H1 (cell line): ENCODE results near the gene R3HDML. TPM values are rescaled to one million over a fixed set of nuclear protein-coding genes. Genes with fewer than 3 reads are reported as not detected.

Experiments
- CTCF ChIA-PET: fragments of 300-600 bp; sonication (Branson Sonifier 250); formaldehyde crosslinking; loops from one replicate; lab custom pipeline; 2021; ENCODE audit not compliant: partially characterized antibody; lab: Charles Lee
- POLR2A ChIA-PET: fragments of 300-600 bp; sonication (Branson Sonifier 250); formaldehyde crosslinking; loops from one replicate; lab custom pipeline; 2021; ENCODE audit warnings: inconsistent platforms; ENCODE audit not compliant: partially characterized antibody; lab: Charles Lee
- DNase-seq, 2 experiments: peaks; one replicate each; pipeline versions ENCODE4 v3.0.0 to v3.0.0-alpha.2; 2010 to 2022; ENCODE audit warnings: low spot score in 2 of 2, low read depth in 1 of 2, mixed read lengths in 1 of 2
- FAIRE-seq: peaks from 2 replicates; lab custom pipeline; 2011; peaks lifted over from hg19 to GRCh38; lab: Jason Lieb, UNC
- H2AFZ ChIP-seq: 2 replicates; pipeline ENCODE4 v1.8.1; 2012; ENCODE audit warnings: low read length, inconsistent platforms
- H2AK5ac ChIP-seq: 2 replicates; pipeline ENCODE4 v1.6.1; 2013; ENCODE audit warnings: low read depth, low read length
- H2BK120ac ChIP-seq: replicated peaks from 2 replicates; pipeline ENCODE3; 2013; ENCODE audit warnings: low read depth, low read length, inconsistent platforms
- H2BK12ac ChIP-seq: 2 replicates; pipeline ENCODE4 v1.6.1; 2013; ENCODE audit warnings: low read depth, low read length
- H2BK15ac ChIP-seq: 2 replicates; pipeline ENCODE4 v1.6.1; 2013; ENCODE audit warnings: low read length
- H2BK20ac ChIP-seq: 2 replicates; pipeline ENCODE4 v1.6.1; 2013; ENCODE audit warnings: low read length
- H2BK5ac ChIP-seq: 2 replicates; pipeline ENCODE4 v1.6.1; 2013; ENCODE audit warnings: low read depth, low read length
- H3K14ac ChIP-seq: 2 replicates; pipeline ENCODE4 v1.6.1; 2013; ENCODE audit warnings: inconsistent platforms; ENCODE audit not compliant: insufficient read length
- H3K18ac ChIP-seq: 2 replicates; pipeline ENCODE4 v1.6.1; 2013; ENCODE audit warnings: low read length; ENCODE audit errors: extremely low read depth
- H3K23ac ChIP-seq: 2 replicates; pipeline ENCODE4 v1.6.1; 2013; ENCODE audit warnings: inconsistent platforms; ENCODE audit not compliant: insufficient read length
- H3K23me2 ChIP-seq: 2 replicates; pipeline ENCODE4 v1.6.1; 2013; ENCODE audit warnings: low read depth, low read length
- H3K27ac ChIP-seq: 2 replicates; pipeline ENCODE4 v1.6.1; 2011; ENCODE audit warnings: low read depth, low read length, inconsistent platforms
- H3K27me3 ChIP-seq, 4 experiments: replicated peaks in 1 of 4; 1 replicate in 1 of 4; 2 replicates in 3 of 4; pipeline versions ENCODE4 v1.6.1 to v1.8.1; 2011 to 2013; ENCODE audit warnings: low read length in 3 of 4, mild to moderate bottlenecking in 3 of 4, inconsistent platforms in 2 of 4, mixed read lengths in 2 of 4, moderate library complexity in 1 of 4; ENCODE audit not compliant: control insufficient read depth in 3 of 4, insufficient read depth in 3 of 4; ENCODE audit errors: extremely low read depth in 1 of 4
- H3K36me3 ChIP-seq, 4 experiments: 2 replicates each; pipeline versions ENCODE4 v1.6.1 to v1.8.1; 2011 to 2013; ENCODE audit warnings: mild to moderate bottlenecking in 4 of 4, low read length in 3 of 4, moderate library complexity in 2 of 4, control low read depth in 1 of 4, inconsistent platforms in 1 of 4; ENCODE audit not compliant: insufficient read depth in 4 of 4, control insufficient read depth in 2 of 4
- H3K4ac ChIP-seq: replicated peaks from 2 replicates; pipeline ENCODE3; 2013; ENCODE audit warnings: low read length, low read depth, mixed read lengths, inconsistent platforms; ENCODE audit not compliant: insufficient read length
- H3K4me1 ChIP-seq, 4 experiments: replicated peaks in 1 of 4; 1 replicate in 1 of 4; 2 replicates in 3 of 4; pipeline versions ENCODE4 v1.6.1 to v1.8.1; 2011 to 2013; ENCODE audit warnings: low read length in 3 of 4, inconsistent platforms in 2 of 4, mixed read lengths in 1 of 4; ENCODE audit not compliant: insufficient read depth in 4 of 4, control insufficient read depth in 3 of 4
- H3K4me2 ChIP-seq, 2 experiments: 2 replicates each; pipeline versions ENCODE4 v1.6.1 to v1.8.1; 2011 to 2013; ENCODE audit warnings: low read depth in 2 of 2, low read length in 2 of 2, control low read depth in 1 of 2, inconsistent platforms in 1 of 2, mild to moderate bottlenecking in 1 of 2; ENCODE audit not compliant: insufficient read depth in 1 of 2
- H3K4me3 ChIP-seq, 4 experiments: fragments of 200-600, 300-600 bp in 1 of 4; sonication (generic), shearing (Covaris generic), sonication (Bioruptor Twin) in 1 of 4; 2 replicates each; pipeline versions ENCODE4 v1.5.1 to v1.8.1; 2011 to 2016; ENCODE audit warnings: low read length in 4 of 4, low read depth in 3 of 4, control low read depth in 2 of 4, inconsistent platforms in 2 of 4, mild to moderate bottlenecking in 2 of 4, mixed read lengths in 1 of 4, moderate library complexity in 1 of 4; ENCODE audit not compliant: insufficient read depth in 2 of 4; ENCODE audit errors: extremely low read depth in 1 of 4
- H3K56ac ChIP-seq: replicated peaks from 2 replicates; pipeline ENCODE3; 2013; ENCODE audit warnings: low read depth, mild to moderate bottlenecking, mixed read lengths, low read length, inconsistent platforms; ENCODE audit not compliant: insufficient read length
- H3K79me1 ChIP-seq: 2 replicates; pipeline ENCODE4 v1.6.1; 2013; ENCODE audit warnings: low read depth, low read length, control low read depth
- H3K79me2 ChIP-seq, 2 experiments: 2 replicates each; pipeline versions ENCODE4 v1.6.1 to v1.8.1; 2012 to 2013; ENCODE audit warnings: low read length in 2 of 2, mild to moderate bottlenecking in 2 of 2, inconsistent platforms in 1 of 2; ENCODE audit not compliant: insufficient read depth in 2 of 2, control insufficient read depth in 1 of 2
- H3K9ac ChIP-seq, 4 experiments: replicated peaks in 1 of 4; 1 replicate in 1 of 4; 2 replicates in 3 of 4; pipeline versions ENCODE4 v1.6.1 to v1.8.1; 2011 to 2013; ENCODE audit warnings: low read depth in 3 of 4, low read length in 3 of 4, control low read depth in 2 of 4, mild to moderate bottlenecking in 2 of 4, moderate library complexity in 2 of 4, inconsistent platforms in 1 of 4; ENCODE audit errors: extremely low read depth in 1 of 4
- H3K9me3 ChIP-seq, 2 experiments: 2 replicates each; pipeline versions ENCODE4 v1.6.1 to v1.8.1; 2012 to 2013; ENCODE audit warnings: mild to moderate bottlenecking in 2 of 2, moderate library complexity in 2 of 2, control low read depth in 1 of 2, inconsistent platforms in 1 of 2, low read depth in 1 of 2, low read length in 1 of 2, mixed read lengths in 1 of 2; ENCODE audit not compliant: insufficient read depth in 2 of 2
- H4K20me1 ChIP-seq, 2 experiments: replicated peaks in 1 of 2; 2 replicates each; pipeline versions ENCODE3 to v1.8.1; 2011 to 2013; ENCODE audit warnings: inconsistent platforms in 2 of 2, low read length in 2 of 2, mild to moderate bottlenecking in 1 of 2; ENCODE audit not compliant: insufficient read depth in 2 of 2, control insufficient read depth in 1 of 2
- H4K5ac ChIP-seq: 2 replicates; pipeline ENCODE4 v1.6.1; 2013; ENCODE audit warnings: low read length, low read depth, mixed read lengths, inconsistent platforms; ENCODE audit not compliant: insufficient read length
- H4K8ac ChIP-seq: 2 replicates; pipeline ENCODE4 v1.8.0; 2013; ENCODE audit warnings: mild to moderate bottlenecking, moderate library complexity, low read length, inconsistent platforms; ENCODE audit not compliant: insufficient read depth; ENCODE audit errors: extremely low read depth
- H4K91ac ChIP-seq: replicated peaks from 2 replicates; pipeline ENCODE3; 2013; ENCODE audit warnings: low read length, mixed read lengths, inconsistent platforms; ENCODE audit not compliant: insufficient read length
- CEBPB ChIP-seq: IDR thresholded peaks from 2 replicates; pipeline ENCODE4 v1.6.1; 2012; ENCODE audit warnings: low read depth, low read length
- CHD2 ChIP-seq: IDR thresholded peaks from 2 replicates; pipeline ENCODE4 v1.6.1; 2012; ENCODE audit warnings: low read length, improper control_type of control experiment
- HDAC2 ChIP-seq, 2 experiments: fragments of 300-600 bp in 1 of 2; sonication (generic) in 1 of 2; IDR thresholded peaks; 2 replicates each; pipeline ENCODE4 v1.6.1; 2011 to 2012; ENCODE audit warnings: low read depth in 2 of 2, low read length in 2 of 2, mild to moderate bottlenecking in 2 of 2, moderate library complexity in 2 of 2, borderline replicate concordance in 1 of 2, inconsistent platforms in 1 of 2
- HDAC6 ChIP-seq: IDR thresholded peaks from one replicate; pipeline ENCODE4 v1.7.1; 2012; ENCODE audit warnings: low read depth, mild to moderate bottlenecking, inconsistent platforms, low read length, moderate library complexity
- SAP30 ChIP-seq: fragments of 300-600 bp; sonication (generic); IDR thresholded peaks from 2 replicates; pipeline ENCODE4 v1.7.1; 2012; ENCODE audit warnings: low read length, moderate library complexity, mild to moderate bottlenecking, inconsistent platforms; ENCODE audit not compliant: insufficient read depth, insufficient replicate concordance
- TAF1 ChIP-seq: IDR thresholded peaks from 2 replicates; pipeline ENCODE4 v1.6.1; 2011; ENCODE audit warnings: mild to moderate bottlenecking, low read depth, low read length
- ZNF274 ChIP-seq: IDR thresholded peaks from 2 replicates; pipeline ENCODE4 v1.7.0; 2012; ENCODE audit warnings: low read length, borderline replicate concordance; ENCODE audit errors: extremely low read depth
- WGBS, 2 experiments: shearing (Covaris generic) in 1 of 2; methylation state at CpG; one replicate each; pipeline versions ENCODE4 v1.1.6 to v1.1.7; 2013 to 2015; ENCODE audit warnings: low lambda C conversion rate in 2 of 2, mixed read lengths in 2 of 2, inconsistent platforms in 1 of 2, low coverage in 1 of 2, missing lambda C conversion rate in 1 of 2; ENCODE audit not compliant: insufficient replicate concordance in 2 of 2, insufficient coverage in 1 of 2, insufficient read length in 1 of 2; ENCODE audit errors: extremely low coverage in 1 of 2, missing lambda C conversion rate in 1 of 2; 5-methylcytosine and 5-hydroxymethylcytosine counted together
- polyA plus RNA-seq, 7 experiments: library from polyadenylated mRNA; depleted of rRNA in 3 of 7; stranded (reverse) in 5 of 7; unstranded in 2 of 7; fragments of >200 nt in 5 of 7; fragments of 200-250 nt in 2 of 7; gene quantifications; 1 replicate in 5 of 7; 2 replicates in 1 of 7; 4 replicates in 1 of 7; pipeline versions ENCODE4 v1.2.1 to v1.2.3, GENCODE V29; 2011 to 2013; ENCODE audit warnings: missing spikeins in 2 of 7, mixed read lengths in 2 of 7
- total RNA-seq: library from RNA; stranded (reverse); fragmentation: NEBNext Ultra II Directional; extraction: Animal tissue kit (Norgen Biotek cat#: 25700); gene quantifications from 2 replicates; pipeline ENCODE4 v1.2.1, GENCODE V29; 2021

R3HDML gene
- total and polyA plus RNA-seq, 2 of the 8 experiments (the other 6 are each of a cell fraction or from before 2014, with no cell fraction given): not detected

DNA sequence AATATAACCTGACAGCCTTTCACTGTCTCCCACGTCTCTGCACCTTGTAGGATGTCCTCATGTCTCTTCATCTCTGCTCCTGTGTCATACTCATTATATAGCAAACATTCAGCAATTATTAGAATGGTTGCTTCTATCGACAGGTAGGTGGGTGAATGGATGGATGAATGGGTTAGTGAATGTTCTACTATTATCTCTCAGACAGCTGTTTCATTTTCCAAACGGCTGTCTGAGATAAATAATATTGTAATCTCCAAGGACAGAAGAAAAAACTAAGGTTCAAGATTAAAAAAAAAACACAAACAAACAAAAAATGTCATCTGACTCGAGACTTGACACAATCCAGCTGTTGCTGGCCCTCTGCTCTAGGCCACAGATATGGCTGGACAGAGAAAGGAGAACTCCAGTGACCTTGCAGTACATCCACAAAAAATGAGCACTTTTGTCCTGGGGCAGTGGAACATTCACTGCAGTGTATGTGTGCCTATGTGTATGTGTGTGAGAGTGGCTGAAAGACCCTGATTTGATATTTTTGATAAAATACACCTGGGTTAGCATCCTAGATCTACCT is 20.8 kb downstream of the R3HDML start:
- Histone ChIP-seq H3K23me2 (peaks cover 5% of the 10 kb centered on the region; the same call in 1 of the 2 replicates), H3K9me3 (no peaks in the 10 kb centered on the region), H3K27me3 (no peaks in the 10 kb centered on the region), H3K4ac (no peak overlapping the region), H2BK5ac (no peak overlapping the region), H2BK15ac (no peak overlapping the region), H2BK12ac (no peak overlapping the region), H3K23ac (no peak overlapping the region), H3K4me2 (no peak overlapping the region), H4K8ac (no peak overlapping the region), H3K18ac (no peak overlapping the region), H4K20me1 (no peaks in the 10 kb centered on the region), H3K4me1 (no peaks in the 10 kb centered on the region), H3K56ac (no peak overlapping the region), H3K9ac (no peak overlapping the region), H3K79me2 (no peaks in the 10 kb centered on the region), H2AK5ac (no peak overlapping the region), H3K4me3 (no peak overlapping the region), H2BK120ac (no peak overlapping the region), H2BK20ac (no peak overlapping the region), H4K5ac (no peak overlapping the region), H3K79me1 (no peaks in the 10 kb centered on the region), H4K91ac (no peak overlapping the region), H3K27ac (no peak overlapping the region), H3K14ac (no peak overlapping the region), H3K36me3 (no peaks in the 10 kb centered on the region), H2AFZ (no peak overlapping the region)
- CTCF ChIA-PET: interaction anchor here (0.6 kb wide), 1 partner anchor 54 kb away, joined by 3 read pairs; no protein-coding TSS in a partner anchor
- POLR2A ChIA-PET: no interaction called here
- no peak for DNase-seq
- no peak for TF ChIP-seq HDAC2 (IDR thresholded peaks at IDR 0.05; ENCODE audit: borderline replicate concordance in 1 of 2, low read depth in 2 of 2, low read length in 2 of 2)
- TF ChIP-seq SAP30: no peak
- TF ChIP-seq CEBPB: no peak
- TF ChIP-seq ZNF274: no peak
- no peak for TF ChIP-seq CHD2
- no peak for TF ChIP-seq HDAC6
- TF ChIP-seq TAF1: no peak
- FAIRE-seq: no peak
- 85% methylated on average over 4 of the region's 4 CpGs; no CpG with 5 or more reads in 1 of the 2 experiments for WGBS, 2 experiments
